Right lobe of liver (tissue), 4 donors: ENCODE results near the gene DENND4C.

ENCODE experiments used
- POLR2A ChIP-seq: fragments of 450-650 bp; IDR thresholded peaks from one replicate; pipeline ENCODE4 v1.6.1; 2017; ENCODE audit warnings: antibody characterized with exemption, mild to moderate bottlenecking
- TF ChIP-seq, protein P1 (sequence below), 4 donors: fragments of 200-600 bp in 3 of 4; fragments of 450-650 bp in 1 of 4; IDR thresholded peaks; one replicate each; pipeline versions ENCODE4 v1.5.1 to v1.8.0; 2016 to 2022; ENCODE audit warnings: antibody characterized with exemption in 4 of 4, mild to moderate bottlenecking in 2 of 4
- donor health status: DM: no; HTN: no; CAD: no.
- donor health status: DM: no; HTN: no; CAD: no.
- donor health status: DM: no; HTN: yes; CAD: no.

DNA sequence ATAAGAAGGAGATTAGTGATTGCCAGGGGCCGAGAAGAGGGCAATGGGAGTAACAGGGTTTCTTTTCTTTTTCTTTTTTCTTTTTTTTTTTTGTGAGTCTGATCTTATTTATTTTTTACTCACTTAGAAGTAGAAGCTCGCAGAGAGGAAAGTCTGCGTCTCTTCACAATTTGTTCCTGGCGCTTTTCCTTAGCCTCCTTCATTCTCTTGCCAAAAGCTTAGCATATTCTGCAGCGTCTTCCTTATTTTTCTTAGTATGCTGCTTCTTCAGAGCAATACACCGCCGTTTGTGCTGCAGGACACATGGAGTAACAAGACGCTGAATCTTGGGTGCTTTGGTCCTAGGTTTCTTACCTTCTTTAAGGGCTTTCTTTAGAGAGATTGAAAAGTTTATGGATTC is 30.3 kb upstream of the DENND4C start:
- TF ChIP-seq, protein P1, sequence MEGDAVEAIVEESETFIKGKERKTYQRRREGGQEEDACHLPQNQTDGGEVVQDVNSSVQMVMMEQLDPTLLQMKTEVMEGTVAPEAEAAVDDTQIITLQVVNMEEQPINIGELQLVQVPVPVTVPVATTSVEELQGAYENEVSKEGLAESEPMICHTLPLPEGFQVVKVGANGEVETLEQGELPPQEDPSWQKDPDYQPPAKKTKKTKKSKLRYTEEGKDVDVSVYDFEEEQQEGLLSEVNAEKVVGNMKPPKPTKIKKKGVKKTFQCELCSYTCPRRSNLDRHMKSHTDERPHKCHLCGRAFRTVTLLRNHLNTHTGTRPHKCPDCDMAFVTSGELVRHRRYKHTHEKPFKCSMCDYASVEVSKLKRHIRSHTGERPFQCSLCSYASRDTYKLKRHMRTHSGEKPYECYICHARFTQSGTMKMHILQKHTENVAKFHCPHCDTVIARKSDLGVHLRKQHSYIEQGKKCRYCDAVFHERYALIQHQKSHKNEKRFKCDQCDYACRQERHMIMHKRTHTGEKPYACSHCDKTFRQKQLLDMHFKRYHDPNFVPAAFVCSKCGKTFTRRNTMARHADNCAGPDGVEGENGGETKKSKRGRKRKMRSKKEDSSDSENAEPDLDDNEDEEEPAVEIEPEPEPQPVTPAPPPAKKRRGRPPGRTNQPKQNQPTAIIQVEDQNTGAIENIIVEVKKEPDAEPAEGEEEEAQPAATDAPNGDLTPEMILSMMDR (IDR thresholded peaks at IDR 0.05) = no peak
- no peak for TF ChIP-seq POLR2A
